ENCODE results near the gene BRI3BP. TPM values are rescaled to one million over a fixed set of nuclear protein-coding genes. Genes with fewer than 3 reads are reported as not detected.
"Not testable (repeated sequence)": the region's sequence is repeated elsewhere in the genome, so short reads cannot be mapped to it uniquely, and the experiment has no call there.

BRI3BP gene
- total and polyA plus RNA-seq, 9 donors, result 0.95 to 6.1 (median 2.6) TPM

- Histone ChIP-seq H3K36me3 (no peaks in the 10 kb centered on the region), H3K27me3 (no peaks in the 10 kb centered on the region), H3K4me3 (no peak overlapping the region), H3K4me1 (ENCODE audit: insufficient read depth) (no peaks in the 10 kb centered on the region), H3K9me3 (no peaks in the 10 kb centered on the region), H3K27ac (no peak overlapping the region)
- 80 to 90% (median 82%) methylated on average over 6 of the region's 6 CpGs for WGBS, 3 donors
- no peak for DNase-seq
- TF ChIP-seq POLR2A (IDR thresholded peaks at IDR 0.05) (no peak), EP300 (IDR thresholded peaks at IDR 0.05) (no peak), CTCF (IDR thresholded peaks at IDR 0.05) (no peak)
- intact Hi-C loops (cut with DNase I), result no loop called here
These were observed 76.7 kb downstream of the BRI3BP start for GRCh38 chr12:125070112-125070511.

GRCh38 chr12:125070661-125071390 is 77.4 kb downstream of the BRI3BP start:
- Histone ChIP-seq H3K27me3 (no peaks in the 10 kb centered on the region), H3K36me3 (no peaks in the 10 kb centered on the region), H3K9me3 (no peaks in the 10 kb centered on the region), H3K4me3 (no peak overlapping the region), H3K4me1 (ENCODE audit: insufficient read depth) (no peaks in the 10 kb centered on the region), H3K27ac (no peak overlapping the region)
- intact Hi-C loops (cut with DNase I), result no loop called here
- WGBS, 3 donors, result 91 to 93% (median 92%) methylated on average over 11 of the region's 11 CpGs
- no peak for DNase-seq
- TF ChIP-seq EP300 (IDR thresholded peaks at IDR 0.05), result no peak
- no peak for TF ChIP-seq CTCF (IDR thresholded peaks at IDR 0.05)

GRCh38 chr12:125071456-125071855 is 78.0 kb downstream of the BRI3BP start:
- H3K4me3 ChIP-seq, result no peak overlapping the region
- WGBS, 3 donors, result 89 to 94% (median 90%) methylated on average over 12 of the region's 12 CpGs
- intact Hi-C loops (cut with DNase I), result no loop called here
- H3K27me3 ChIP-seq, result no peaks in the 10 kb centered on the region
- H3K36me3 ChIP-seq, result no peaks in the 10 kb centered on the region
- TF ChIP-seq POLR2A (IDR thresholded peaks at IDR 0.05) (no peak), EP300 (IDR thresholded peaks at IDR 0.05) (no peak), CTCF (IDR thresholded peaks at IDR 0.05) (no peak)
- no peak overlapping the region for H3K27ac ChIP-seq
- no peak for DNase-seq
- H3K4me1 ChIP-seq (ENCODE audit: insufficient read depth), result no peaks in the 10 kb centered on the region
- H3K9me3 ChIP-seq, result no peaks in the 10 kb centered on the region

- 90 to 92% (median 91%) methylated on average over 2 of the region's 2 CpGs for WGBS, 3 donors
- intact Hi-C loops (cut with DNase I), result no loop called here
These were observed 79.1 kb downstream of the BRI3BP start for GRCh38 chr12:125072496-125072895.

GRCh38 chr12:125074294-125074693 is 80.8 kb downstream of the BRI3BP start:
- 86 to 94% (median 87%) methylated on average over 2 of the region's 2 CpGs for WGBS, 3 donors
- H3K27ac ChIP-seq; intact Hi-C loops (cut with DNase I); H3K4me3 ChIP-seq; H3K36me3 ChIP-seq; H3K4me1 ChIP-seq (ENCODE audit: insufficient read depth); H3K9me3 ChIP-seq; H3K27me3 ChIP-seq; DNase-seq: not testable (repeated sequence)

More at GRCh38 chr12:125072496-125072895, 79.1 kb downstream of the BRI3BP start:
- H3K27ac ChIP-seq, result no peak overlapping the region
- no peak overlapping the region for H3K4me3 ChIP-seq
- no peak for TF ChIP-seq POLR2A (IDR thresholded peaks at IDR 0.05)
- TF ChIP-seq CTCF (IDR thresholded peaks at IDR 0.05), result no peak
- TF ChIP-seq EP300 (IDR thresholded peaks at IDR 0.05), result no peak
- no peaks in the 10 kb centered on the region for H3K36me3 ChIP-seq
- no peaks in the 10 kb centered on the region for H3K27me3 ChIP-seq
- no peak for DNase-seq
- H3K9me3 ChIP-seq, result no peaks in the 10 kb centered on the region
- H3K4me1 ChIP-seq (ENCODE audit: insufficient read depth), result no peaks in the 10 kb centered on the region

Measured in ovary (tissue), 9 donors.